ENCODE results near the gene PSG3.
"Not testable (repeated sequence)": the region's sequence is repeated elsewhere in the genome, so short reads cannot be mapped to it uniquely, and the experiment has no call there.

PSG3 gene

DNA sequence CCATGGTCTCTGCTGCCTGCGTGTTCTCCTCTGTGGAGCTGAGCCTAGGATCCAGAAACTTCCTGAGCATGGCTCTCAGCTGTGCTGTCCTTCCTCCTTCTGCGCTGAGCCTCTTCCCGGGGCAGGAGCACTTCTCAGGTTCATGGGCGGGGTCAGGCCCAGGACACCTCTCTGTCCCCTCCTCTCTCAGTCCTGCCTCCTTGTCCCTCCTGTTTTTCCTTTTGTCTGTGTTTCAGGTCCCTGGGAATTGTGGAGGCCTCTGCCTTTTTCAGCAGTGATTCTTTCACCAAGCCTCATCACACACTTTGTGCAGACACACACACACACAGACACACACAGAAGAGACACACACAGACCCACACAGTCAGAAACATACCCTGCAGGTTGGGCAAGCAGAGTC, at the start of gene PSG3:
Gene PSG3 (minus strand): TSS at position 101 of the 400 bp plus-strand sequence. CDS start 97 bp downstream, at position 4.
- DNase-seq: not testable (repeated sequence)

DNA sequence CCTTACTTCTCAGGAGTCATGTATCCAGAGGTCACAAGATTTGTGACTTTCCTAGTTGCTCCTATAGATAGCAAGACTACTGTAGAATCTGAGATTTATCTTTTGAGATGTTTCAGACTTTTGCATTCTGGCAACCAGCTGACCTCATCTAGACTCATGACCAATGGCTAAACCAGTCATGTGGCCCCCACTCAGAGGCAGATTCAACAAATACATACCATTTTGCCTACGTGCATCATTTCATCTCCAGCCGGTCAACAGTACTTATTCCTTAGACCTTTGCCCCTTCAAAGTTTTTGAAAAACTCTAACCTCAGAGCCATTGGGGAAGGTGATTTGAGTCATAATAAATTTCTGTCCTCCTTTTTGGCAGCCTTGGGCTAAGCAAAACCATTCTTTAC, 48.5 kb upstream of the PSG3 start:
- not testable (repeated sequence) for DNase-seq

DNA sequence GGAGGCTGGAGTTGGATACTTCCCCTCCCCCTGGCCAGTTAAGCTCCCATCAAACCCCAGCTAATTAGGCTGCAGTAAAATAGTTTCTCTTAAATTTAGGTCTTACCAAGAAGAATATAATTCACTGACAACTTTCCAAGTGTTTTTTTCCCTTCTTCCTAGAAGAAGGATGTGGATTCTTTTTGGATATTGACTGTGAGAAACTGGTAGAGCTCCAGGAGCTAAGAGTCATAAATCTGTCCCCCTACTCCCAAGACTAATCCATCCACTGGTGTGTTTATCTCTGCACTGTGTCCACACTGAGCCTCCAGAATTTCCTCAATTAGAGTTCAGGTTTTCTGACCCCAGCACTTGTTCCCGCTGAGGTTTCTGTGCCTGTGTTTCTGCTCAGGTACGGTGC, 47.5 kb upstream of the PSG3 start:
- DNase-seq: not testable (repeated sequence)

DNA sequence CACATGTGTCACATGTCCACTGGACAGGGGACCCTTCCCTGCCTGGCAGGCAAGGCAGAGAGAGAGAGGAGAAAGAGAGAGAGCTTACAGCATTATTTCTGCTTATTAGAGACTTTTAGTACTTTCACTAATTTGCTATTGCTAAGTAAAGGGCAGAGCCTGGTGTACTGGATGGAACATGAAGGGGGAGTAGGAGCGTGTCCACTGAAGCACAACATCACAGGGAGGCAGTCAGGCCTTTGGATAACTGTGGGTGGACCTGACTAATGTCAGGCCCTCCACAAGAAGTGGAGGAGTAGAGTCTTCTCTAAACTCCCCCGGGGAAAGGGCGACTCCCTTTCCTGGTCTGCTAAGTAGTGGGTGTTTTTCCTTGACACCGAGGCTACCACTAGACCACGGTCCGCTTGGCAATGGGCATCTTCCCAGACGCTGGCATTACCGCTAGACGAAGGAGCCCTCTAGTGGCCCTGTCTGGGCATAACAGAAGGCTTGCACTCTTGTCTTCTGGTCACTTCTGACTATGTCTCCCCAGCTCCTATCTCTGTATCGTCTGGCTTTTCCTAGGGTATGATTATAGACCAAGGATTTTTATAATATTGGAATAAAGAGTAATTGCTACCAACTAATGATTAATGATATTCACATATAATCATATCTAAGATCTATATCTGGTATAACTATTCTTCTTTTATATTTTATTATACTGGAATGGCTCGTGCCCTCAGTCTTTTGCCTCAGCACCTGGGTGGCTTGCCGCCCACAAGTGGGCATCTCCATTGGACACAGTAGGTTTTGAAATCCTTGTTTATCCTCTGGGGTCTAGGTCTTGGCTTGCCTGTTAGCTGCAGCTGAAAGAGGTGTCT, 36.7 kb upstream of the PSG3 start:
- DNase-seq: peak; percentile 68

DNA sequence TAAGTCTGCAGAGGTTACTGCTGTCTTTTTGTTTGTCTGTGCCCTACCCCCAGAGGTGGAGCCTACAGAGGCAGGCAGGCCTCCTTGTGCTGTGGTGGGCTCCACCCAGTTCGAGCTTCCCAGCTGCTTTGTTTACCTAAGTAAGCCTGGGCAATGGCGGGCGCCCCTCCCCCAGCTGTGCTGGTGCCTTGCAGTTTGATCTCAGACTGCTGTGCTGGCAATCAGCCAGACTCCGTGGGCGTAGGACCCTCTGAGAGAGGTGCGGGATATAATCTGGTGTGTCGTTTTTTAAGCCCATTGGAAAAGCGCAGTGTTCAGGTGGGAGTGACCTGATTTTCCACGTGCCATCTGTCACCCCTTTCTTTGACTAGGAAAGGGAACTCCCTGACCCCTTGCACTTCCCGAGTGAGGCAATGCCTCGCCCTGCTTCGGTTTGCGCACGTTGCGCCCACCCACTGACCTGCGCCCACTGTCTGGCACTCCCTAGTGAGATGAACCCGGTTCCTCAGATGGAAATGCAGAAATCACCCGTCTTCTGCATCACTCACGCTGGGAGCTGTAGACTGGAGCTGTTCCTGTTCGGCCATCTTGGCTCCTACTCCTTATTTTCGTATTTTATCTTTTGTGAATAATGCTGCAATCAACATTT, 34.4 kb upstream of the PSG3 start:
- not testable (repeated sequence) for DNase-seq

DNA sequence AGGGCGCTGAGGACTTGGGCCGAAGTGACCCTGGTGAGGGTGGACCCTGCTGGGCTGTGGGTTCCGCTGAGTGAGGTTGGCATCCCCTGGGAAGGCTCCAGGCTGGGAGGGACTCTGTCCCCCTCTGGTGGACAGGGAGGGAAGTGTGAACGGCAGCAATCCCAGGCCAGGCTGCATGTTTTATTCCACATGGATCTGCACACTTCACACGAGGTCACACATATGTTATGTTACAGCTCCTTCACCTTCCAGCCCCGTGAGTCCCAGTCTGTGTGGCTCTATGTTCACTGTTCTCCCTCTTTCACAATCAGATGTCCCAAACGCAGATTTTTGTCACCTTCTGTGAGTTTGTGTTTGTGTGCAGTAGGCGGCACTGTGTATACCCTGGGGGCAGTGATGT, 27.0 kb upstream of the PSG3 start:
- DNase-seq: not testable (repeated sequence)

DNA sequence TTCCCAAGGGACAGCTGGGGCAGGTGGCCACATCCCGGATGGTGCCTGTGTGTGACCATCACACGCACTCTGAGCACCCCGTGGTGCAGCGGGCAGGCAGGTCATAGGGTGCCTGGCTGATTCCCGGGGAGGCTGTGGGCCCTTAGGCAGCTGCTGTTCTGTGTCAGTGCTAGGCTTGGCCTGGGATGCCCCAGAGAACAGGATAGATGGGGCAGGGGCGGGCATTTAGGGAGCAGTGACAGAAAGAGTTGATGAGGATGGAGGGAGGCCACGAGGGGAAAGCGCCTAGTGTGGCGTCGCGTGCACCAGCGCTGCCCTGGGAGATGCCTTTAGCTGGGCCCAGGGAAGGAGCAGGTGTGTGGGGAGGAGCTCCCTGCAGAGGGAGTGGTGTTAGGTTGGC, 26.6 kb upstream of the PSG3 start:
- DNase-seq: not testable (repeated sequence)

DNA sequence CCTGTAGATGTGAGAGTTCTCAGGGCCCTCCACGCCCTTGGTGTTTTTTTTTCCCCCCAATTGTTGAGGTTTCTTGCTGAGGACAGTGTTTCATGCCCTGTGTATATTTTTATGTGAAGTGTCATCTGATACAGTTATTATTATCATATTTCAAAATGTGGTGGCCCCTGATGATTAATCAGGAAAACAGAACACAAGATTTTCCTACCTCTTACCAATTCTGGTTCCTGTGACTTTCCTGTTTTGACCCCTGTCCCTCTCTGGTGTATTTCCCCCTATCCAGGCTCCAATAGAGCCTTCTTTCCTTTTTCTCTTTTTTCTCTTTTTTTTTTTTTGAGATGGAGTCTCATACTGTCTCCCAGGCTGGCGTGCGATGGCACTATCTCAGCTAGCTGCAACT, 24.6 kb upstream of the PSG3 start:
- no peak for DNase-seq

DNA sequence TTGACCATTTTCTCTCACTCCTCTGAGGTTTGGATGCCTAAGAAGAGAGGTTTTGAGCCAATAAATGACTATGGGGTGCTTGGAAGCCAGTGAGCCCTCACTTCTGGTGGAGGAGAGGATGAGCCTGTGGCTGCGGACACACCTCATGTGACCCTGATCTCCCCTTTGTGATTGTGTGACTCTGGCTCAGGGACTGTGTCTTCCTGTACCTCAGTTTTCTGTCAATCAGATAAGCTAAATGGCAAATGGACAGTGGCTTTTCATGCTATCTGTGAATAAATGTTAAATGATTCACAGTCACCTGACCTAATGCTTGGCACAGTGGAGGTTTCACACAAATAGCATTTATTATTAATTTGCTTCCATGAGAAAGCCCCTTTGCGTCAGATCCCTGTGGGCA, 22.5 kb upstream of the PSG3 start:
- no peak for DNase-seq

DNA sequence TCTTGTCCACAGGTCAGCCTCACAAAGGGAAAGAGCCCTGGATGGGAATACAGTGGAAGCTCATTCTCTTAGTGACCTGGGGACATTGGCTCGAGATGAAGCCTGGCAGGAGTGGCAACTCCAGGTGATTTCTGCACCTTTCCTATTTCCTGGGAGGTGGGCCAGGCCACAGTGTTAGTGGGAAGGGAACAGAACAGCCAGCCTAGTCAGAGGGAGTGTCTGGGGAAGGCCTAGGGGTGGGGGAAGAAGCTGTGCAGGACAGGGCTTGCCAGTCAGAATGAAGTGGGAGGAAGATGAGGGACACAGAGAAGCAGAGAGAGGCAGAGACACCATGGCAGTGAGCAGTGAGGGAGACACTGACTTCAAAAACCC, 21.6 kb upstream of the PSG3 start:
- not testable (repeated sequence) for DNase-seq

DNA sequence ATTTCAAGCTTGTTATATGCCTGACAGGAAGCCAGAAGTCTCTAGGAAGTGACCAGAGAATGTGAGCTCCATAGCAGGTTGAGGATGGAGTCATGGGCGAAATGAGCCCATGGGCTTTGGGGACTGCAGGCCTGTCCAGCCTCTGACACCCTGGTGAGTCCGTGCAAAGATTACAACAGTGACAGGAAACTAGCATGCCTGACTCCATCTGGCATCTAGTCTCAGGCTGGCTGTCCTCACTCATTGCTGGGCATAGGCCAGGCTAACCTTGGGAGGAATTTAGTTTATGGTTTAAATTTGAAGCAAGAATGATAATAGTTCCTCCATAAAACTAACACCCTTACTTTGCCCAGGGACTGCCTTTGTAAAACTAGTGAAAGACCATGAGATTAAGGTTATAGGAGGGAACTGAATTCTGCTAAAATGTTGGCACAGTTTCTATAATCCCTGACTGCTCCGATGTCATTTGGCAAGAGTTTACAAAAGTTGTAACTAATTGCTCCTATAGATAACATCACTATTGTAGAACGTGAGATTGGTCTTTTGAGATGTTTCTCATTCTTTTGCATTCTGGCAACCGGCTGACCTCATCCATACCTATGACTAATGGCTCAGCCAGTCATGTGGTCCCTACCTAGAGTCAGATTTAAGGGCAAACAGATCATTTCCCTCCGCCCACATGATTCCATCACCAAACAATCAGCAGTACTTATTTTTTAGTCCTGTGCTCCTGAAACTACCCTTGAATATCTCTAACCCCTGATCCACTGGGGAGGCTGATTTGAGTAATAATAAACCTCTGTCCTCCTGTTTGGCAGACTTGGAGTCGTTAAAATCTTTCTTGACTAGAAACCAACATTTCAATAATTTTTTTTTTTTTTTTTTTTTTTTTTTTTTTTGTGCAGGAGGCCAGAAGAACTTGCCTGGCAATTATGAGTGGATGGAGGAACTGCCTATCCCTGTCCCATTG, 21.0 kb upstream of the PSG3 start:
- not testable (repeated sequence) for DNase-seq

DNA sequence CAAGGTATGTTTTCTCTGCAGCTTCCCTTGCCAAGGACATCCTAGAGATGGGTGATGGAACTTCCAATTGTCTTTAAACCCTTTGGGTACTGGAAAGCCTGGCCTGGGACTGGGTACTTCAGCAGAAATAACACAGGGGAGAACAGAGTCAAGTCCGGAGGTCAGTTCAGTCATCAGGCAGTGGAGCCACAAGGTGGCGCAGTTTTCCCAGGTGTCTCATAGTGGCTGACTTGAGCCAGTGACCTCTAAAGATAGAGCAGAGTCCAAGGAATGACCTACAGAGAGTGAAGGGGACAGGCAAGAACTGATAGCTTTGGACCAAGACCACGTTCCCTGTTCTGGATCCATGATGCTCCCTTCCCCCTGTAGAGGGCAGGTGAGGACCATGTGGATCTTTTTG, 18.4 kb upstream of the PSG3 start:
- not testable (repeated sequence) for DNase-seq

DNA sequence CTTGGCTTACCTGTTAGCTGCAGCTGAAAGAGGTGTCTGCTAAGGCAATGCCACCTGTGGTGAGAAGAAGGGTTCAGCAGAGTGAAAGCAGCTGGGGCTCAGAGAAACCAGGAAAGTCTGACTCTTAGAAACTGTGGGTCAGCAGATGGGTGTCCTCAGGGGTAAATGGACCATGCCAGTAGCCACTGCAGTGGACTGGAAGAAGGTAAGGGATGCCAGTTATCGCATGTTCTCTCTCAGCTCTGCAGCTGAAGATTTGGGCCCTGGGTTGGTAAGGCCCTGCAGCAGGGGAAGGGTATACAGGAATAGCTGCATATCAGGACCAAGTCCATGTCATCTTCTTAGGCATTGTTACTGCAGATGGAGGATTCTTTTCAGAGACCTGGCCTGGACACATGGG, 12.0 kb upstream of the PSG3 start:
- DNase-seq: not testable (repeated sequence)

DNA sequence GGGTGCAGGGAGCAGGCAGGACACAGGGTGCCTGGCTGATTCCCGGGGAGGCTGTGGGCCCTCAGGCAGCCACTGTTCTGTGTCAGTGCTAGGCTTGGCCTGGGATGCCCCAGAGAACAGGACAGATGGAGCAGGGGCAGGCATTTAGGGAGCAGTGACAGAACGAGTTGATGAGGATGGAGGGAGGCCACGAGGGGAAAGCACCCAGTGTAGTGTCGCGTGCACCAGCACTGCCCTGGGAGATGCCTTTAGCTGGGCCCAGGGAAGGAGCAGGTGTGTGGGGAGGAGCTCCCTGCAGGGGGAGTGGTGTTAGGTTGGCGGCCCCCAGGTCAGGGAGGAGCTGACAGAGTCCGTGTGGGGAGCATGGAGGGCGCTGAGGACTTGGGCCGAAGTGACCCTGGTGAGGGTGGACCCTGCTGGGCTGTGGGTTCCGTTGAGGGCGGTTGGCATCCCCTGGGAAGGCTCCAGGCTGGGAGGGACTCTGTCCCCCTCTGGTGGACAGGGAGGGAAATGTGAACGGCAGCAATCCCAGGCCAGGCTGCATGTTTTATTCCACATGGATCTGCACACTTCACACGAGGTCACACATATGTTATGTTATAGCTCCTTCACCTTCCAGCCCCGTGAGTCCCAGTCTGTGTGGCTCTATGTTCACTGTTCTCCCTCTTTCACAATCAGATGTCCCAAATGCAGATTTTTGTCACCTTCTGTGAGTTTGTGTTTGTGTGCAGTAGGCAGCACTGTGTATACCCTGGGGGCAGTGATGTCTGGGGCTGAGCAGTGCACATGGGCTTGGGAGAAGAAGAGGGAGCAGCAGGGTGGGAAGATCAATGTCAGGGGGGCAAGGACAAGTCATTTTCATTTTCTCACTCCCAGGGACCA, 1.7 kb upstream of the PSG3 start:
- peak; percentile 3 for DNase-seq

DNA sequence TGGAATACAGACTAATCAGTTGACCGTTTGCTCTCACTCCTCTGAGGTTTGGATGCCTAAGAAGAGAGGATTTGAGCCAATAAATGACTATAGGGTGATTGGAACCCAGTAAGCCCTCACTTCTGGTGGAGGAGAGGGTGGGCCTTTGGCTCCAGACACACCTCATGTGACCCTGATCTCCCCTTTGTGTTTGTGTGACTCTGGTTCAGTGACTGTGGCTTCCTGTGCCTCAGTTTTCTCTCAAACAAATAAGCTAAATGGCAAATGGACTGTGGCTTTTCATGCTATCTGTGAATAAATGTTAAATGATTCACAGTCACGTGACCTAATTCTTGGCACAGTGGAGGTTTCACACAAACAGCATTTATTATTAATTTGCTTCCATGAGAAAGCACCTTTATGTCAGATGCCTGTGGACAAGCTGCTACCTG, 2.7 kb downstream of the PSG3 start:
- not testable (repeated sequence) for DNase-seq

DNA sequence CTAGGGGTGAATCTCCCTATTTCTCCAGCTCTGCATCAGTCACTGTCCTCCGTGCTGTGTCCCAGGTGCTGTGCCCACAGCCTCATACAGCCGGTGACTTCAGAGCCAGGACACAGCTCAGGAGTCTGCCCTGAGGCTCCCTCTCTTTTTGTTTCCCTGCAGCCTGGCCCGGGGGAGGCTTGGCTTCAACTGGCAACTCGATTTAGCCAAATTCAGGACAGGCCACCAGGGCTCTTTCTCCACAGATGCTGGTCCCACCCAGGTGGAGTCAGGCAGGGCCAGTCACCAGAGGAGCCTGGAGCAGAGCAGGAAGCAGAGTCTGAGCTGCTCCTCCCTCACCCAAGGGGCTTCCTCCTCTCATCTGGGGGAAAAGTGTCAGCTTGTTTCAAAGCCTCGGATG, 11.9 kb downstream of the PSG3 start:
- DNase-seq: not testable (repeated sequence)

DNA sequence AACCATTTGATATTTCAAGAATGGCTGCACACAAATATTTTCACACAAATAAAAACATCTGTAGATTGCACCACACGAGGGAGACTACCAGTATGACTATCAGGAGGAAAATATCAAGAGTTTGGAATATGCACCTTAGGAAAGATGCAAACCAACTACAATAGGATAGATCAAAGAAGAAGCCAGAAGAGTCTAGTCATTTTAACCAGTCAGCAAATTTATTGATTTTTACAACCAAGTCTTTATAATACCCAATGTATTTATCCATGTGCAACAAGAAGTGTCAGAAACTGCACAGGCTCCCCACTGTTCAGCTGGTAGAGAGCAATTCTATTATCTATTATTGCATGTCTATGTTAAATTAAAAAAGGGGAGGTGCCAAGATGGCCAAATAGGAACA, 26.3 kb downstream of the PSG3 start:
- not testable (repeated sequence) for DNase-seq

DNA sequence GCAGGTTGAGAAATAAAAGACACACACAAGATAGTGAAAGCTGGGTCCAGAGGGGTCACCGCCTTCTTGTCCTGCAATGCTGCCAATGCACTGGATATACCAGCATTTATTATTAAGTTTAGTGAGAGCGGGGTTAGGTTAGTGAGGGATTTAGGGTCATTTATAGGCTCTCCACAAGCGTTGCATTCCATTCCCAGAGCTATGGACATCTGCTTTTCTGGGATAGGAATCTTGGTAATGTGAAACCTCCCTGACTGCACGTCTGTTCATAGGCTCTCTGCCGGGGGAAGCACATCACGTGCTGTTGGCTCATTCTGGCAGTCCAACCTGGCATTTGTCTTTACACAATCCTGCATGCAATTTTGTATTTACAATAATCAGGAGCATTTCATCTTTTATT, 27.5 kb downstream of the PSG3 start:
- DNase-seq: not testable (repeated sequence)

DNA sequence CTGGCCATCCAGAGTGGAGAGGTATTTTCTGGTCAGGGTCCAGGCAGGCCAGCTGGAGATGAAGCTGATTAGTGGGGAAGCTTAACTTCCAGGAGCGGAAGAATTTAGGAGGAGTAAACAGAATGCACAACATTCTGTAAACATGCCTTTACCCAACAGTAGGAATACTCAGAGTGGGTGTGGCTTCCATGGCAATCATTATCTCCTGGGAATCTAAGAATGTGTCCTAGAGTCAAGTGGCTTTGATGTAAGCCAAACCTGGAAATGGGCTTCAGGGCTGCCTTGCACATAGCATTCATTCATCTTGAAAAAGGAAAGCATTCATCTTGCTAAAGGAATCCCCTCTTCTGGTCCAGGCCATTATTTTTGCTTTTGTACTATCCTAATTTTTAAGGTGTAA, 29.3 kb downstream of the PSG3 start:
- DNase-seq: not testable (repeated sequence)

DNA sequence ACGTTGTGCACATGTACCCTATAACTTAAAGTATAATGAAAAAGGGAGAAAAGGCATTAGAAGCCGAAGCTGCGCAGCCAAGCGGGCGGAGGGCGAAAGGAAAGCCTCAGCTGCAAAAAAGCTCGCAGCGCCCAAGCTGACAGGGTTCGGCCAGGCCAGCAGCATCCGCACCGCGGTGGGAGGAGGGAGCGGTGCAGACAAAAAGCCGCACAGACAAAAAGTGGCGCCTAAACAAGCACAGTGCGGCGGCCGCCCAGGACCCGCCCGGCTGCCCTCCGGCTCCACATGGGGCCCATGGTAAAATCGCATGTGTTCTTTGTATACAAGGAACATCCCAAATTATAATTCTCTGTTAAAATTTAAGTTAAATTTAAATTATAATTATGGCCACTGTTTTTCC, 42.4 kb downstream of the PSG3 start:
- DNase-seq: no peak

DNA sequence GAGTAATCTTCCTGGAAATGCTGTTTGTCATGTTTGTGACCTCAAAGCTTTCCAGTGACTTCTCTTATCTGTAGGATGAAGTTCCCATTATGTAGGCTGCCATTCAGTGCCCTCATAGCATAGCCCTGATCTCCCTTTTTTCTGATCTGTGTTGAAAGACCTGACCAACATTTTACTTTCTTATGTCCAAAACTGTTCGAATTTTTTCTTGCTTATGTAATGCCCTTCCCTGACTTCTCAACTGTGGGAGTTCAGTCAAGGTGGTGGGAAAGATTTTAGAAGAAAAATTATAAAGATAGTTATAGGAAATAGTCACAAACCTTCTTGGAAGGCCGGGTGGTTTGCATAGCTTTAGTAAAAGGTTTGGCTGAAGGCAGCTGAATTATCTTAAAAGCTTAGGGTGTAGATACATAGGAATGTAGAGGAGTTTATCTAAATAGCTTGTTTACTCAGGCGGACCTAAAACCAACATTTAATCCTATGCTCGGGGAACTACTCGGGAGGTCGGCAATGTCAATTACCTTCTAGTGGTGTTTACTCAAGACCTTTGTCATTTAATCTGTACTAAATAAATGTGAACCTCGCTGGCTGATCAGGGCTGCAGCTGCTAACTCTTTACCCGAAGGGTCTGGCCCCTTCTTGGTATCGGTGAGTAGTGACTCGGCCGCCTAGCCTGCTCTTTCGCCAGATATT, 44.3 kb downstream of the PSG3 start:
- DNase-seq: no peak

Measured in DMS53 (cell line).